ENCODE measurements around the gene MEP1A.
"Not testable (repeated sequence)": the region's sequence is repeated elsewhere in the genome, so short reads cannot be mapped to it uniquely, and the experiment has no call there.

Gene MEP1A

GRCh38 chr6:46832816-46833215, 39.6 kb downstream of the MEP1A start:
- TF ChIP-seq CTCF (IDR thresholded peaks at IDR 0.05; ENCODE audit: control insufficient read depth, insufficient read depth, low read depth, low read length, missing control alignments), result no peak
- no peak for DNase-seq (ENCODE audit: low read depth)
- H3K4me3 ChIP-seq (ENCODE audit: control insufficient read depth, low read depth, low read length), result no peak overlapping the region

- not testable (repeated sequence) for DNase-seq (ENCODE audit: low read depth); H3K4me3 ChIP-seq (ENCODE audit: control insufficient read depth, low read depth, low read length)
Observed at GRCh38 chr6:46834257-46834916, 41.2 kb downstream of the MEP1A start.

GRCh38 chr6:46834991-46835390, 41.8 kb downstream of the MEP1A start:
- not testable (repeated sequence) for DNase-seq (ENCODE audit: low read depth)

GRCh38 chr6:46838033-46838432, 44.8 kb downstream of the MEP1A start:
- no peak for TF ChIP-seq CTCF (IDR thresholded peaks at IDR 0.05; ENCODE audit: control insufficient read depth, insufficient read depth, low read depth, low read length, missing control alignments)
- no peak for DNase-seq (ENCODE audit: low read depth)
- no peak overlapping the region for H3K4me3 ChIP-seq (ENCODE audit: control insufficient read depth, low read depth, low read length)

More at GRCh38 chr6:46834991-46835390, 41.8 kb downstream of the MEP1A start:
- not testable (repeated sequence) for H3K4me3 ChIP-seq (ENCODE audit: control insufficient read depth, low read depth, low read length)

GRCh38 chr6:46842252-46842846, 49.2 kb downstream of the MEP1A start:
- not testable (repeated sequence) for DNase-seq (ENCODE audit: low read depth); H3K4me3 ChIP-seq (ENCODE audit: control insufficient read depth, low read depth, low read length)

- DNase-seq (ENCODE audit: low read depth), result no peak
- no peak overlapping the region for H3K4me3 ChIP-seq (ENCODE audit: control insufficient read depth, low read depth, low read length)
- TF ChIP-seq CTCF (IDR thresholded peaks at IDR 0.05; ENCODE audit: control insufficient read depth, insufficient read depth, low read depth, low read length, missing control alignments), result no peak
Observed at GRCh38 chr6:46845126-46845525, 51.9 kb downstream of the MEP1A start.

GRCh38 chr6:46848684-46849360, 55.6 kb downstream of the MEP1A start:
- no peak overlapping the region for H3K4me3 ChIP-seq (ENCODE audit: control insufficient read depth, low read depth, low read length)
- peak; percentile 17 for DNase-seq (ENCODE audit: low read depth)
- peak; percentile 96 for TF ChIP-seq CTCF (IDR thresholded peaks at IDR 0.05; ENCODE audit: control insufficient read depth, insufficient read depth, low read depth, low read length, missing control alignments)

- TF ChIP-seq CTCF (IDR thresholded peaks at IDR 0.05; ENCODE audit: control insufficient read depth, insufficient read depth, low read depth, low read length, missing control alignments), result no peak
- no peak overlapping the region for H3K4me3 ChIP-seq (ENCODE audit: control insufficient read depth, low read depth, low read length)
- no peak for DNase-seq (ENCODE audit: low read depth)
Observed at GRCh38 chr6:46849361-46849690, 56.1 kb downstream of the MEP1A start.
